Stimulated activated effector memory CD8-positive, alpha-beta T cell treated with anti-CD3 and anti-CD28 coated beads, Interleukin-12 subunit alpha, Interleukin-12 subunit beta, amount 100 ng/mL, for 72 hours (primary cell): ENCODE data around the gene SH2D5.

Experiments
- ATAC-seq: fragments of 150-1000 bp; cut with Tn5 transposase; 2 replicates; pipeline ENCODE4 v1.10.0; 2021
- DNase-seq, 2 donors: peaks; one replicate each; pipeline ENCODE4 v3.0.0; 2021 to 2022; ENCODE audit warnings: low spot score in 2 of 2
- H3K27ac Mint-ChIP-seq: one replicate; pipeline ENCODE4 v1.8.0; 2022; ENCODE audit warnings: mild to moderate bottlenecking, mixed read lengths
- H3K36me3 Mint-ChIP-seq: one replicate; pipeline ENCODE4 v1.8.0; 2022; ENCODE audit warnings: mild to moderate bottlenecking, mixed read lengths
- H3K4me1 Mint-ChIP-seq: one replicate; pipeline ENCODE4 v1.8.0; 2022; ENCODE audit warnings: mixed read lengths
- H3K4me3 Mint-ChIP-seq: one replicate; pipeline ENCODE4 v1.8.0; 2022; ENCODE audit warnings: mild to moderate bottlenecking, mixed read lengths
- H3K9me3 Mint-ChIP-seq: one replicate; pipeline ENCODE4 v1.8.0; 2022; ENCODE audit warnings: mixed read lengths

SH2D5 gene

GRCh38 chr1:20731057-20731991 lies 1.2 kb downstream of the SH2D5 start:
- Mint-ChIP-seq H3K9me3 (no peaks in the 10 kb centered on the region), H3K4me3 (peak overlapping the region; percentile 82), H3K27ac (no peak overlapping the region), H3K36me3 (no peaks in the 10 kb centered on the region), H3K4me1 (peaks cover 34% of the 10 kb centered on the region)
- peak; percentile 29 for ATAC-seq
- peak in 1 of 2 donors; percentile 62 for DNase-seq

- Mint-ChIP-seq H3K4me1 (peaks cover 34% of the 10 kb centered on the region), H3K4me3 (peak overlapping the region; percentile 82), H3K9me3 (no peaks in the 10 kb centered on the region), H3K36me3 (no peaks in the 10 kb centered on the region), H3K27ac (no peak overlapping the region)
- no peak for ATAC-seq
- DNase-seq: no peak
Observed at GRCh38 chr1:20730690-20731056, 1.8 kb downstream of the SH2D5 start.

GRCh38 chr1:20729990-20730689 lies 2.4 kb downstream of the SH2D5 start:
- DNase-seq (no peak), ATAC-seq (no peak)
- H3K4me3 Mint-ChIP-seq: peak overlapping the region; percentile 82
- no peak overlapping the region for H3K27ac Mint-ChIP-seq
- H3K36me3 Mint-ChIP-seq: no peaks in the 10 kb centered on the region
- peaks cover 34% of the 10 kb centered on the region for H3K4me1 Mint-ChIP-seq
- H3K9me3 Mint-ChIP-seq: no peaks in the 10 kb centered on the region

- no peak overlapping the region for H3K27ac Mint-ChIP-seq
- H3K4me1 Mint-ChIP-seq: peaks cover 34% of the 10 kb centered on the region
- H3K36me3 Mint-ChIP-seq: no peaks in the 10 kb centered on the region
- DNase-seq (no peak), ATAC-seq (no peak)
- peak overlapping the region; percentile 41 for H3K4me3 Mint-ChIP-seq
- H3K9me3 Mint-ChIP-seq: no peaks in the 10 kb centered on the region
Observed at GRCh38 chr1:20729155-20729931, 3.2 kb downstream of the SH2D5 start.

- no peak overlapping the region for H3K4me3 Mint-ChIP-seq
- no peaks in the 10 kb centered on the region for H3K9me3 Mint-ChIP-seq
- peak in 1 of 2 donors; percentile 47 for DNase-seq
- H3K4me1 Mint-ChIP-seq: peaks cover 34% of the 10 kb centered on the region
- no peaks in the 10 kb centered on the region for H3K36me3 Mint-ChIP-seq
- no peak overlapping the region for H3K27ac Mint-ChIP-seq
- ATAC-seq: no peak
Observed at GRCh38 chr1:20728371-20729154, 3.9 kb downstream of the SH2D5 start.

- H3K4me1 Mint-ChIP-seq: peaks cover 26% of the 10 kb centered on the region
- DNase-seq (peak in 1 of 2 donors; percentile 50), ATAC-seq (no peak)
- no peaks in the 10 kb centered on the region for H3K9me3 Mint-ChIP-seq
- H3K4me3 Mint-ChIP-seq: no peak overlapping the region
- H3K36me3 Mint-ChIP-seq: no peaks in the 10 kb centered on the region
- no peak overlapping the region for H3K27ac Mint-ChIP-seq
Observed at GRCh38 chr1:20727746-20728316, 4.7 kb downstream of the SH2D5 start.

- DNase-seq (peak in 1 of 2 donors; percentile 48), ATAC-seq (no peak)
- Mint-ChIP-seq H3K9me3 (no peaks in the 10 kb centered on the region), H3K4me1 (peaks cover 20% of the 10 kb centered on the region), H3K27ac (no peak overlapping the region), H3K36me3 (no peaks in the 10 kb centered on the region), H3K4me3 (no peak overlapping the region)
Observed at GRCh38 chr1:20726932-20727745, 5.4 kb downstream of the SH2D5 start.

- no peak overlapping the region for H3K27ac Mint-ChIP-seq
- no peaks in the 10 kb centered on the region for H3K9me3 Mint-ChIP-seq
- no peak overlapping the region for H3K4me3 Mint-ChIP-seq
- H3K36me3 Mint-ChIP-seq: no peaks in the 10 kb centered on the region
- ATAC-seq: no peak
- peaks cover 19% of the 10 kb centered on the region for H3K4me1 Mint-ChIP-seq
- DNase-seq: no peak
Observed at GRCh38 chr1:20726118-20726911, 6.2 kb downstream of the SH2D5 start.

- no peak overlapping the region for H3K27ac Mint-ChIP-seq
- no peak overlapping the region for H3K4me3 Mint-ChIP-seq
- DNase-seq (no peak), ATAC-seq (no peak)
- H3K4me1 Mint-ChIP-seq: peaks cover 15% of the 10 kb centered on the region
- no peaks in the 10 kb centered on the region for H3K9me3 Mint-ChIP-seq
- no peaks in the 10 kb centered on the region for H3K36me3 Mint-ChIP-seq
Observed at GRCh38 chr1:20725189-20726117, 7.0 kb downstream of the SH2D5 start.

- Mint-ChIP-seq H3K4me3 (no peak overlapping the region), H3K27ac (no peak overlapping the region), H3K9me3 (no peaks in the 10 kb centered on the region), H3K36me3 (no peaks in the 10 kb centered on the region), H3K4me1 (peaks cover 6% of the 10 kb centered on the region)
- ATAC-seq: no peak
- no peak for DNase-seq
Observed at GRCh38 chr1:20724364-20725188, 7.9 kb downstream of the SH2D5 start.

GRCh38 chr1:20723537-20724363 lies 8.8 kb downstream of the SH2D5 start:
- no peak overlapping the region for H3K27ac Mint-ChIP-seq
- no peak overlapping the region for H3K4me3 Mint-ChIP-seq
- H3K9me3 Mint-ChIP-seq: no peaks in the 10 kb centered on the region
- ATAC-seq (no peak), DNase-seq (no peak)
- peaks cover 3% of the 10 kb centered on the region for H3K36me3 Mint-ChIP-seq
- peaks cover 6% of the 10 kb centered on the region for H3K4me1 Mint-ChIP-seq
